GM18870 (cell line): ENCODE results near the gene TMEM223.
A peak's percentile ranks its signal among the peaks of the same experiment; 100 is the strongest.
"Not testable (repeated sequence)": the region's sequence is repeated elsewhere in the genome, so short reads cannot be mapped to it uniquely, and the experiment has no call there.

ENCODE experiments used
- ATAC-seq: cut with Tn5 transposase; IDR thresholded peaks from one replicate; pipeline ENCODE4 v1.9.1; 2021; ENCODE audit warnings: moderate library complexity; ENCODE audit not compliant: unreplicated experiment

TMEM223 gene, protein sequence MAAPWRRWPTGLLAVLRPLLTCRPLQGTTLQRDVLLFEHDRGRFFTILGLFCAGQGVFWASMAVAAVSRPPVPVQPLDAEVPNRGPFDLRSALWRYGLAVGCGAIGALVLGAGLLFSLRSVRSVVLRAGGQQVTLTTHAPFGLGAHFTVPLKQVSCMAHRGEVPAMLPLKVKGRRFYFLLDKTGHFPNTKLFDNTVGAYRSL

DNA sequence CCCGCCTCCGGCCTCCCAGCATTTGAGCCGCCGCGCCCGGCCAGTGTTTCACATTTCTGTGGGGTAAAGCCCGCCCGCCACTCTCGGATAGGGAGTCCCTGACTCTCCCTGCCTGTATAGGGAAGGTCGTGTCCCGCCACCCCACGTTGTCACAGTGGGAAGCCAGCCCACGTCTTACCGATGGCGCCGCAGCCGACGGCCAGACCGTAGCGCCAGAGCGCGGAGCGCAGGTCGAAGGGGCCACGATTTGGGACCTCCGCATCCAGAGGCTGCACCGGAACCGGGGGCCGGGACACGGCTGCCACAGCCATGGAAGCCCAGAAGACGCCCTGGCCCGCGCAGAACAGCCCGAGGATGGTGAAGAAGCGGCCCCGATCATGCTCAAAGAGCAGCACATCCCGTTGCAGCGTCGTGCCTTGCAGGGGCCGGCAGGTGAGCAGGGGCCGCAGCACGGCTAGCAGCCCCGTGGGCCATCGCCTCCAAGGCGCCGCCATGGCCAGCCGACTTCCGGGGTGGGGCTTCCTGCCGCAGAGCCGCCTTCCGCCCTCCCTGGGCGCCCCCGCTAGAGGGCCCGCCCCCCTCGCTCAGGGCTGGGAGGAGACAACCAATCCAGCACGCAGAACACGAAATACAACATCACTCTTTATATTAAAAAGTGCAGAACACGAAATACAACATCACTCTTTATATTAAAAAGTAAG lies at the start of gene TMEM223:
Gene TMEM223 (minus strand): TSS at position 506 of the 701 bp plus-strand sequence. CDS start 12 bp downstream, at position 494.
- peak; percentile 35 for ATAC-seq

DNA sequence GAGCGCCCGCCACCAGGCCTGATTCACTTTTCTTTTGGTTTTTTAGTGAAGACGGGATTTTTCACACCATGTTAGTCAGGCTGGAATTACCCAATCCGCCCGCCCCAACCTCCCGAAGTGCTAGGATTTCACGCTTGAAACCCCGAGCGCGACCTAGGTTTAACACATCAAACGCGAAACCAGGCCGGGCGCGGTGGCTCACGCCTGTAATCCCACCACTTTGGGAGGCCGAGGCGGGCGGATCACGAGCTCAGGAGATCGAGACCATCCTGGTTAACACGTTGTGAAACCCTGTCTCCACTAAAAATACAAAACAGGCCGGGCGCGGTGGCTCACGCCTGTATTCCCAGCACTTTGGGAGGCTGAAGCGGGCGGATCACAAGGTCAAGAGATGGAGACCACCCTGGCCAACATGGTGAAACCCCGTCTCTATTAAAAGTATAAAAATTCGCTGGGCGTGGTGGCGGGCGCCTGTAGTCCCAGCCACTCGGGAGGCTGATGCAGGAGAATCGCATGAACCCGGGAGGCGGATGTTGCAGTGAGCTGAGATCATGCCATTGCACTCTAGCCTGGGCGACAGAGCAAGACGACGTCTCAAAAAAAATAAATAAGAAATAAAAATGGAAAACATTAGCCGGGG lies 49.0 kb upstream of the TMEM223 start:
- ATAC-seq: not testable (repeated sequence)

DNA sequence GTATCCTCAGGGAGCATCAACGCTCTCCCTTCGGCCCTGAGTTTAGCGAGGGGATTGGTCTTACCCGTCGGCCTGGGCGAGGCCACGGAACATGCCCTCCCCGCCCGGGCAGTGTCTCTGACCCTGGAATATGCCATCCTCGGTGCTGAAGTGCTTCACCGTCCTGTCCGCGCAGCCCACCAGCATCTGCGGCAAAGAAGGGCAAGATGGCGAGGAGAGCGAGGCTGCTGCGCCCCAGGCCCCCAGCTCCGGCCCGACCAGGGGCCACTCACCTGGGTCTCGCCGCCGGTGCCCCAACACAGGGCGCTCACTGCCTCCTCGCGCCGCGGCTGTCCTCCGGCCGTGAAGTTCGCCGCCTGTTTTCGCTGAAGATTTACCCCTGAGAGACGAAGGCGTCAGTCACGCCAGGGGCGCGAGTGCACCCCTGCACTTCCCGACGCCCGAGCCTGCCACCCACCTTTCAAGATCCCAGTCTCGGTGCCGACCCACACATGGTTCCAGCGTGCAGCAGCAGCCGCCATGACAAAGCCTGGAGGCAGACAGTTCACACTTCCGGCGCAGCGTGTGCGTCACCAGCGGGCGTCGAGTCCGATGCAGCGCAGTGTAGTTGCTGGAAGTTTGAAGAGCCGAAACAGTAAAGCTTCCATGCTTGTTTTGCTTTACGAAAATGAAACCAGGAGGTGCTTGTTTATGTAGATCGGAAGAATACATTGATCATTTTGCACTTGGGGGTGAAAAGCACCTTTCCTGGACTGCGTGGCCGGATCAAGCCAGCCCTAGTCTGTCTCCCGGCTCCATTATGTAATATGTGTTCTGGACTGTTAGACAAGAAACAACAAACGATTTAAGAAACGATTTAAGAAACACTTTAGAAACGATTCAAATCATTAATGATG lies 47.5 kb upstream of the TMEM223 start, which contains the start of gene WDR74:
Gene WDR74 (minus strand): TSS at position 541 of the 896 bp plus-strand sequence. CDS start 20 bp downstream, at position 521.
- peak; percentile 30 for ATAC-seq

DNA sequence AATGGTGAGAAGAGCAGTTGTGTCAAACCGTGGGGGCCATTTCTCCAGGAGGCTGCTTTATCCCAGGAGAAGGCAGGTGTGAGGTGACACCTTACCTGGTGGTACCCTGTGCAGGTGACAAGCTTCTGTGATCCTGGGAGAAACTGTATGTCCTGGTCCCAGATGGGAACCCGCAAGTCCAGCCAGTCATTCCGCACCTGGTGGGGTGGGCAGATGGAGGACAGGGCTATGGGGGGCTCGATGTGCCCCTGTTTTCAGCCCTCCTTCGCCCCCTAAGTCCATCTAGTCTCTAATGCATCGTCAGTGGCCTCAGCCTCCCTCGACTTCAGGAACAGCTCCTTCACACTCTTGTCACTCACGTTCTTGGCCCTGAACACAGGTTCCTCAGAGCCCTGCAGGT lies 43.5 kb upstream of the TMEM223 start:
- no peak for ATAC-seq

DNA sequence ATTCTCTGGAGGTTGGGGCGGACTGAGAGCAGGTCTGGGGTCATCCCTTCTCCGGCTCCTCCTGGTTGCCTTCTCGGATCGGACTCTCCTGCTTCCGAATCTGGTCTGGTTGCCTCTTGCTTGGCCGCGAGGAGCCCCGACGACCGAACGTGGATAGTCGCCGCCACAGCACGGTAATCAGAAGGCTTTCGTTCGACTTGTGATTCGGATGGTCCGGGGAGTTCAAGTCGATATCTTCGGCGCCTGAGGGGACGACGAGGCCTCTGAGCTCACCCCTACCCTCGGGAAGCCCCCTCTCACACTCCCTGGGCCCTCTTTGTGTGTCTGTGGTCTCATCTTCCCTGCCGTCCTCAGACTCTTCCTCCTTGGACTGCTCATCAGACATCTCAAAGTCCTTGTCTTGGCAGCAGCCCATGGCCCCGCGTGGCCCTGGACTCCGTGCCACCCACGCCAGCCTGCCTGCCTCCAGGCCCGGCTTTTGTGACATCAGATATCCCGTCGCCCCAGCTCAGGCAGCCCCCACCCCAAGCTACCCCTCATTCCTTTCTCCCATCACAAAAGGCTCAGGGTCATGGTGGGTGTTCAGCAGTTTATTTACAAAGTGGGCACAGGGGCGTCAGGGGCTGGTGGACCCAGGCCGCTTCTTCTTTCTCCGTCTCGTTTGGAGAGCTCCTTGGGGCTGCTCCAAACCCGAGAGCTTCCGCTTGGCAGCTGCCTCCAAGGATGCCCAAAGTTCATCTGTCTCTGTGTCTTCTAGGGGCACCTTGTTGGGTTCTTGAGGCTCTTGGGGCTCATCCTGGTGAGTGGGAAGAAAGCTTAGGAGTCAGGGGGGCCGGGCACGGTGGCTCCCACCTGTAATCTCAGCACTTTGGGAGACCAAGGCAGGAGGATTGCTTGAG lies 40.8 kb upstream of the TMEM223 start, which contains the start of gene TEX54:
Gene TEX54 (minus strand): TSS at position 506 of the 899 bp plus-strand sequence.
- ATAC-seq: no peak

DNA sequence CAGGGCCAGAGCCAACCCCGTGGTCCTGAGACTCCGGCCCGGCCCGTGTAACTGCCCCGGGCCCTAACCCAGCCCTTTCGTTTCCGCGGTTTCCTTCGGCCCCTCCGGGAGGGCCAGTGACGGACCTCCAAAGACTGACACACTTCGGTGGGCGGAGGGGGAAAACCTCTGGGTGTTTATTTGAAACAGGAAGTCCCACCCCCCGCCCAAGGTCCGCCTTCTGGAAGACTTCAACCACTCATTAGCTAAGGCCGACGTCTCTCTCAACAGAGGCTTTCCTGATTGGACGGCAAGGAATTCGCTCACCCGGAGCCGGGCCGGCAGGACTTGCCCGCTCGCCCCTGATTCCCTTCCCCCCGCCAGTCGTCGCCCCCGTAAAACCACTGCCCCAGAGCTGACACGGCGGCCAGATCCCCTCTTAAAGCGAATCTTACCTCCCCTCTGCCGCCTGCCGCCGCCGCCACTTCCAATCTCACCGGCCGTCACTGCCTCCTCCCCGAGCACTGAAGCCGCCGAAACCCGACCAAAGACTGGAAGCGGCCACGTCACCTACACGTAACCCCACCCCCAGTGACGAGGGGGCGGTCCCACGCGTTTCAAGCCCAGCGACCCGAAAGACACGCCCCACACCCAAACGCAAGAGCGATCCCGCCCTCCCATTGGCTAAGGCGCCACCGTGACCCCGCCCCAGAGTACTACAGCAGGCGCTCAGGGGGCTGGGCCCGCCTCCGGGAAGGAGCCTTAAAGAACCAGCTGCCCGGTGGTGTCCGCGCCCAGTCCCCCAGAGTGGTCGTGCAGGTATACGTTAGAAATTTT lies 39.9 kb upstream of the TMEM223 start, which contains the start of gene STX5:
Gene STX5 (minus strand): TSS at position 532 of the 816 bp plus-strand sequence. CDS start 808 bp downstream, outside the sequence.
- ATAC-seq: peak; percentile 66

DNA sequence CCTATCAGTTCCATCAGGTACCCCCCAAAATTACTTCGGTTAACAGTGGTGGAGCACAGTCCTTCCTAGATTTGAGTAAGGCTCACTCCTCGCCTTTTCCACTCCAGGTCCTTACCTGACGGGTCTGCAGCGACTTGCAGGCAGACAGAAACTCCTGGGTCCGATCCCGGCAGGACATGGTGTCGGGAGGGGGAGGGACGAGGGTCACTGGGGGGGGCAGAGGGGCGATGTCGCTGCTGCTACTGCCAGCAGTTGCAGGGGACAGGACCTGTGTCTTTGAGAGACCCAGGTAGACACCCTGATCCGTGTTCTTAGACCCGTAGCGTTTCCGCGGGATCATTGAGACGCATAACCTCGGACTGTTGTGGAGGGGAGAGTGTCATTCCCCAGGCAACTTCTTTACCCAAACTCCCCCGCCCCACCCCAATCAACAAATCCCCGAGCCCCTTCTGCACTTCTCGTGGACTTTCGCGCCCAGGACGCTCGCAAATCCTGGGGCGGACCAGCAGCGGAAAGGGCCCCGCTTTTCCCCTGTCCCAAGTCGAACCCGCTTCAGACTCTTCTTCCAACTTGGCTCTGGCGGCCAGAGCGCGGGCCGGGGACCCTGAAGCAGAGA lies 39.2 kb upstream of the TMEM223 start:
- no peak for ATAC-seq

DNA sequence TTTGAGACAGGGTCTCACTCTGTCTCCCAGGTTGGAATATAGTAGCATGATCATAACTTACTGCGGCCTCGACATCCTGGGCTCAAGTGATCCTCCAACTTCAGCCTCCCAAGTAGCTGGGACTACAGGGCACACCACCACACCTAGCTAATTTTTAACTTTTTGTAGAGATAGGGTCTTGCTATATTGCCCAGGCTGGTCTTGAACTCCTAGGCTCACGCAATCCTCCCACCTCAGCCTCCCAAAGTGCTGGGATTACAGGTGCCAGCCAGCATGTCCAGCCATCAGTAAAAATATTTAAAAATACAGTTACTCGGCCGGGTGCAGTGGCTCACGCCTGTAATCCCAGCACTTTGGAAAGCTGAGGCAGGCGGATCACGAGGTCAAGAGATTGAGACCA lies 36.3 kb upstream of the TMEM223 start:
- not testable (repeated sequence) for ATAC-seq

DNA sequence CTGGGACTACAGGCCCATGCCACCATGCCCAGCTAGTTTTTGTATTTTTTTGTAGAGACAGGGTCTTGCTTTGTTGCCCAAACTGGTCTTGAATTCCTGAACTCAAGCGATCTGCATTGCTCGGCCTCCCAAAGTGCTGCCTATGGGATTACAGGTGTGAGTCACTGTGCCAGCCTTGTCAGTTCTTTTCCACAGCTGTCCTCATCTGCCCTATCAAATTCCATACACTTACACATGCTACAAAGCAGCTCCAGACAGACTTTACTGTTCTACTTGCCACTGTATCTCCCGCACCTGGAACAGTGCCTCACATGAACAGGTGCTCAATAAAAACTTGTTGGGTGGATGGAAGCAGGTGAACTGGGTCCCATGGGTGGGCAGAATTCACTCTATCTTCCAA lies 31.9 kb upstream of the TMEM223 start:
- ATAC-seq: no peak

DNA sequence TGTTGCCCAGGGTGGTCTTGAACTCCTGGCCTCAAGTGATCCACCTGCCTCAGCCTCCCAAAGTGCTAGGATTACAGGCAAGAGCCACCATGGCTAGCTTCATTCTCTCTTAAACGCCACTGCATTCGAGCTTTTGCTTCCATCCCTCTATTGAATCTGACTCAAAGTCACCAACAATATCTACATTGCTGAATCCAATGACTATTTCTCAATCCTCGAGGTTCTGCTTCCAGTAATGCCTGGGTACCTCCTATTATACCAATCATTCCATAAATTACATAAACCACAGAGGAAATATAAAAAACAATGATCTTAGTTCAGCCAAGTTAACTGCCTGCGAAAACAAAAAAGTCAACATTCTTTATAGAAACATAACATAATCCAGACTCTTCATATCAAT lies 25.3 kb upstream of the TMEM223 start:
- no peak for ATAC-seq

DNA sequence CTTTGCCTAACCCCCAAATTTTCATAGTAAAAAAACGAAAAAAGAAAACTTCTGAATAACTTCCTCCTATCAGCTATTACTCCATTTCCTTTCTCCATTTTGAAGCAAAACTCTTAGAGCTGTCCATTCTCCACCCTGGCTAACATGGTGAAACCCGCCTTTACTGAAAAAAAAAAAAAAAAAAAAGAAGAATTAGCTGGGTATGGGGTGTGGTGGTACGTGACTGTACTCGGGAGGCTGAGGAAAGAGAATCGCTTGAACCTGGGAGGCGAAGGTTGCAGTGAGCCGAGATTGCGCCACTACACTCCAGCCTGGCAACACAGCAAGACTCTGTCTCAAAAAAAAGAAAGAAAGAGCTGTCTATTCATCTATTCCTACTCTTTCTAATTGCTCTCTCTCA lies 24.8 kb upstream of the TMEM223 start:
- no peak for ATAC-seq

DNA sequence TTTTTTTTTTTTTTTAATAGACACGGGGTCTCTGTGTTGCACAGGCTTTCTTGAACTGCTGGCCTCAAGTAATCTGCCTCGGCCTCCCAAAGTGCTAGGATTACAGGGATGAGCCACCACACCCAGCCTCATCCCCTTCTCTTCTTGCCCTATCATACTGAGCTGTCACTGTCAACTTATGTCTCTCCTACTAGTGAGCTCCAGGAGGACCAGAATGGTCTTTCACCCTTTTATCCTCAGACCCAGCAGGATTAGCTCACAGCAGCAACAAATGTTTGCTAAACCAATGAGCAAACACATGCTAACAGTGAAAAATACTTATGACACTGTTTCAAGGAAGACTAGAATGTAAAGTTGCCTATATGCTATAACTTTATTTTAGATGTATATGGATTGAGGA lies 19.9 kb upstream of the TMEM223 start:
- no peak for ATAC-seq

DNA sequence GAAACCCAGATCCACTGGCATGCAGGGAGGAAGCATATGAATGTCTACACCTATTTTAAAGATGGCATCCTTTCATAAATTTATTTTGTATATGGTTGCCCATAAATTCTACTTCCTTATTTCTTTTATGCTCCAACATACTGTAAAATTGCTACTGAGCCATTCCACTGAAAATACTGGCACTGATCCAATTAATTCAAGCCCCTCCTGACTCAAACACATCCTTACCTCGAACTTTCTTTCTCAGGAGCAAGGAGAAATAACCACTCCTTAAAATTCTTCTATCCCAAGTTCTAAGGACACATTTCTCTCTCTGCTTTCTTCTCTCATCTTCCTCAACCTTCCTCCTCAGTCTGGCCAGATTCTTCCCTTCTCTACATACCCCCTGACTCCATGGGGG lies 18.9 kb upstream of the TMEM223 start:
- ATAC-seq: no peak

DNA sequence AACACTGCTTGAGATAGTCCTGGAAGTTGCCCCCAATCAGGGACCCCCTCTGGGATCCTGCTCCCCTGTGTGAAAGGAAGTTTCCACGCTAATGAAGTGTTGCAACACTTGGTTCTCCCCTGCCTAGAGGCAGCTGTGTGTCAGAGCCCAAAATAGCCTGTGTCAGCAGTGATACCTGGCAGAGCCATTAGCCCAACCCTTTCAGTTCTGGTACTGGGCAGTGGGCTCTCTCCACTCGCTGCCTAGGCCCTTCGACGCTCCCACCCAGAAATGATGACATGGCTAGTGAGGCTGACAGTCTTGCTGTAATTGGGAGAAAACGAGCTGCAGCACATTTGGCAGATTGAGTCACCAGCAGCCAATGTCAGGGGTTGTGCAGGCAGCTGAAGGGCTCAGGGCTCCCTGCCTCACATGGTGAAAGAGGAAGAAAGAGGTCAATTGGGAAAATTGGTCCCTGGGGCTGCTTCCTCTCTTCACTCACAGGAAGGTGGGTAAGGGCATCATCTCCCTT lies 14.9 kb upstream of the TMEM223 start:
- no peak for ATAC-seq

DNA sequence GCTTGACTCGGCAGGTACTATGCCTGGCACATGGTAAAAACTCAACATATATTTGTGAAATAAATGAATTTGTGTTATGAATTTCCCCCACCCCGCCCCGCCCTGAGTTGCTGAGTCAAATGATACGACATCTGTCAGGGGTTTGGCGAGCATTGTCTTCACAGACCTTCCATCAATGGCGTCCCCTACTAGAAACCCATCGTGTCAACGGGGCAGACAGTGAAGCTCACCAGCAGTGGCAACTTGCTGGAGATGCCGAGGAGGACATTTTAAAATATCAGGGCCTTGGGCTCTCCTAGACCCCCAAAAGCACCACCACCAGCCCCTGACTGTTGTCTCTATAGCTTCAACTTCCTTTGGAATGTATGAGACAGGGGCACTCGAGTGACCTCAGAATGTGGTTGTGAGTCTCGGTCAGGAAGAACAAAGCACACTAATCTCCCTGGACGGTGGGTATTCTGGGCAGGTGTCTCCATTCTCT lies 14.2 kb upstream of the TMEM223 start:
- no peak for ATAC-seq

DNA sequence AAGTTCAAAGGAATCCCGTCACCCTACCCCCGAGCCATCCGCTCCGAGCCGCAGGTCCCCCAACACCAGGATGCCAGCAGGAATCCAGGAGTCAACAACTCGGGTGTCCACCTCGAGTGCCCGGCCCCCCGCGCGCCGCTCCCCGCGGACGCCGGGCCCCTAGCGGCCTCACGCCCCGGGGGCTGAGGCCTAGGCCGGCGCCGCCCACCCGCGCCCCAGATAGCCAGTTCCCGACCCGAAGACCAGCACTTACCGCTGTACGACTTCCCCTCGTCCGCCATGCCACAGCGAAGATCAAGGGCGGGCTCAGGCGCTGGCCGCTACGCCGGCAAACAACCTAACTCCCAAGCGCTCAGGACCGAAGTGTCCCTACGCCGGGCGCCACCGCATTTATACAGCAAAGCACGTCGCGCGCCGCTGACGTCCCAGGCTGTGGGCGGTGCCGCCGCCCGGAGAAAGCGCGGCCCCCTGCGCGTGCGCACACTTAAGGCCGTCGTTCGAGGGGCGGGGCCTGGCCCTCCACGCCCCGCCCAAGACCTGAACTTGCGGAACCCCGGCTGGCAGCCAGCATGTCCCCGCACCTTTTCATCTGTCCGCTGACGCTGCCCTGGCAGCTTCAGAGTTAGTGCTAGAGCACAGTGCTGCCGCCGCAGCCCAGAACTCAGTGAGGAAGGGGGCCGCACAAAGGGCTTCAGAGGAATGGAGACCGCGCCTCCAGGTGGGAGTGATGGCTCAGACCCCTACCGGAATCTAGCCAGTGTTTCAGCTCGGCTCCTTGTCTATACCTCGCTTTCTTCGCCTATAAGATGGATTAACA lies 13.5 kb upstream of the TMEM223 start, which contains the start of gene NXF1:
Gene NXF1 (minus strand): TSS at position 365 of the 817 bp plus-strand sequence. CDS start 84 bp downstream, at position 281.
- peak; percentile 67 for ATAC-seq
